Stimulated activated naive CD8-positive, alpha-beta T cell treated with anti-CD3 and anti-CD28 coated beads, Interleukin-15, Interleukin-2, amounts not matched to agents 100 U/mL and 50 U/mL, for 24 hours (primary cell): ENCODE measurements around the gene HUNK.
"Not testable (repeated sequence)": the region's sequence is repeated elsewhere in the genome, so short reads cannot be mapped to it uniquely, and the experiment has no call there.

Experiments used
- ATAC-seq: fragments of 150-1000 bp; cut with Tn5 transposase; one replicate; pipeline ENCODE4 v1.10.0; 2021
- DNase-seq: peaks from one replicate; pipeline ENCODE4 v3.0.0; 2021

The HUNK gene

DNA sequence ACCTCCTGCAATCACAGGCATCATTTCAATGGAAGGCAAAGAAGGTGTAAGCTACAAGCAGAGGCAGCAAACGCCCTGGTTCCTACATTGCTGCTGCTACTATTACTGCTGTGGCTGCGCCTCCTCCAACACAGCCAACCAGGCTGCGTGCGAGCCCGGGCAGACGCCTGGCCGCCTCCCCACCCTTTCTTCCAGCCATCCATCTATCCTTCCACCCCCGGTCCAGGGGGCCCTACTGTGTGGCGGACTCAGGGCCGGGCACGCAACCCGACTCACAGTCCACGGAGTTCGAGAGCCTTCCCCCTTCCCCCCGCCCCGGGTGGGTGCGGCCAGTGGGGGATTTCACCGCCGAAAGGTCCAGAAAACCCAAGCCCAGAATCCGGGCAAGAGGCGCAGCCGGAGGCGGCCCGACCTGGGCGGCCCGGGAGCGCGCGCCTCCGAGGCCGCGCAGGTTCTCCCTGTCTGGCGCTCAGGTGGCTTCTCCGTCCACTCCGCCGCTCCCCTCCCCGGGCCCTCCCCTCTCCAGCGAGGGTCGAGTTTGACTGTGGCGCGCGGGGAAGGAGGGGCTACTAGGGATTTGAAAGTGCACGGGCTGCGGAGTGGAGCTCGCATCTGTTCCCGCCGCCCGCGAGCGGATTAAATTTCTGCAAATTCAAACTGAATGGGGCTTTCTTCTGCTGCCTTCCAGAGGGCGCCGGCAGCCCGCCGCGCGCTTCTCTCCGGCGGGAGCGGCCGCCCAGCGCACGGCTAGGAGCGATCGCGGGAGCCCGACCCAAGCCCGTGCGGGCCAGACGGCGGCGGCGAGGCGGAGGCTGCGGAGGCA is at the start of gene HUNK:
TSS of gene HUNK (plus strand) at position 569 of the 823 bp plus-strand sequence. CDS start 655 bp downstream, outside the sequence.
- ATAC-seq, result peak; percentile 53
- DNase-seq, result peak; percentile 22

DNA sequence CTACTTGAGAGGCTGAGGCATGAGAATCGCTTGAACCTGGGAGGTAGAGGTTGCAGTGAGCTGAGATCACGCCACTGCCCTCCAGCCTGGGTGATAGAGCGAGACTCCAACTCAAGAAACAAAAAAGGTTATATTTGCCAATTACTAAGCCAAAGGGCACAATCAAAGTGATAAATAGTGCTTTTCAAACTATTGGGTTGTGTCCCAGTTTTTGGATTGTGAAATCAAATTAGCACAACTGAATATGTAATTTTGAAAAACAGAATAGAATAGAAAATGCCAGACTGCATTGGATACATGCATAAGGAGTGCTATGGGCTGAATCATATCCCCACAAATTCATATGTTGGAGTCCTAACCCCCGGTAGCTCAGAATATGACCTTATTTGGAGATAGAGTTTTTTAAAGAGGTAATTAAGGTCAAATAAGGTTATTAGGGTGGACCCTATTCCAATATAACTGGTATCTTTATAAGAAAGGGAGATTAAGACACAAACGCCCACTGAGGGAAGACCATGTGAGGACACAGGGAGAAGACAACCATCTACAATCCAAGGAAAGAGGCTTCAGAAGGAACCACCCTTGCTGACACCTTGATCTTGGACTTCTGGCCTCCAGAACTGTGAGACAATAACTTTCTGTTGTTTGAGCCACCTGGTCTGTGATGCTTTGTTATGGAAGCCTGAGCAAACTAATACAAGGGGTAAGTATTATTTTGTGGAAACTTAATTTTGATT is 42.9 kb upstream of the HUNK start:
- ATAC-seq, result no peak
- DNase-seq, result no peak

DNA sequence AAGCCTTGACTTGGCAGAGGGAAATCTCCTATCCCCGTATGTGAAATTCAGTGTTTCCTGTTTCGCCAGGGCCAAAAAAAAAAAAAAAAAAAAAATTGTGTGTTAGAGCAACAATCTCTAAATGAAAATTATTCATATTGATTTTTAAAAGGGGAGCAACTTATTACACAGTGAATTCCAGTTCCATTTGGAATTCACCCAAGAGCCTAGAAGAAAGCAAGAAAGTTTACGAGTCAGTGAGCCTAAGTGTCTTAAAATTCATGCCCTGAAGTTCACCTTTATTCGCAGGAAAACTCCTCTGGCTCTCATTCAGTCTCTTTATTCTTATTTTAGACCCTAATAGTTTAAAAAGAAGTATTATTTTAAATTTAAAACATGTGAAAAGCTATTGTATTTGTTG is 42.1 kb upstream of the HUNK start:
- DNase-seq (no peak), ATAC-seq (no peak)

DNA sequence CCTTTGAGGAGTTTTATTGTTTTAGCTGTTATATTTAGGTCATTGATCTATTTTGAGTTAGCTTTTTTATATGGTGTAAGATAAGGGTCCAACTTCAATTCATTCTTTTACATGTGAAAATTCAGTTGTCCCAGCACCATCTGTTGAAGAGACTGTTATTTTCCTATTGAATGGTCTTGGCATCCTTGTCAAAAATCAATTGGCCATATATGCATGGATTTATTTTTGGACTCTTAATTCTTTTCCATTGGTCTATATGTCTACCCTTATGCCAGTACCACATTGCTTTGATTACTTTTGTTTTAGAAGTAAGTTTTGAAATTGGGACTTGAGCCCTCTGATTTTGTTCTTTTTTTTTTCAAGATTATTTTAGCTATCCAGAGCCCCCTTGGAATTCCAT is 35.8 kb upstream of the HUNK start:
- no peak for DNase-seq
- no peak for ATAC-seq

DNA sequence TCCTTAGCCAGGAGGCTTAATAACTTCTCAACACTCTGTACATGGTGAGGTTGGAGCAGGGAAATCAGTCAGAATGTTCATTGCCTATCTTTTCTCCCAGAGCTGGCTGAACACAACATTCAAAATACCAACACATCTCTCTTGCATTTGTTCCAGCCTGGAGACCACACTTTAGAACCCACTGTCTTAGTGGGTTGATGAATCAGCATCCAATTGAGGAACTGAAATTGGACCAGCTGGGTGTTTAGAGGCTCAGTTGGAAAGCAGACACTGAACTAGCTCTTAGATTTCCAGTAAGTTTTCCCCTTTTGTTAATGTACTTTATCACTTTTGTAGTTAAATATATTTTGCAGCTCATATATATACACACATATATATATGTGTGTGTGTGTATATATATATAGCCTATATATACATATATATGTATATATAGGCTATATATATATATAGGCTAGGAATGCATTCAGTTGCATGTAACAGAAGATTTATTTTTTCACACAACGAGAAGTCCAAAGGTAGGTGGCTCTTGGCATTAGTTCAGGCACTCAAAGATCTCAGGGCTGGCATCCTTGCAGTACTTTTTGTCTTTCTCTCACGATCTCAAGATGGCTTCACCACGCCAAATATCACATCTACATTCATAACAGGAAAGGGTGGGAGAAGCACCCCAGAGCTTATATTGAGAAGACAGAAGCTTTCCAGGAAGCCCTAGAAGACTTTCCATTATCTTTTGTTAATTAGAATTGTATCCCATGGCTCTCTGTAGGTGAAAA is 35.0 kb upstream of the HUNK start:
- ATAC-seq (no peak), DNase-seq (no peak)

DNA sequence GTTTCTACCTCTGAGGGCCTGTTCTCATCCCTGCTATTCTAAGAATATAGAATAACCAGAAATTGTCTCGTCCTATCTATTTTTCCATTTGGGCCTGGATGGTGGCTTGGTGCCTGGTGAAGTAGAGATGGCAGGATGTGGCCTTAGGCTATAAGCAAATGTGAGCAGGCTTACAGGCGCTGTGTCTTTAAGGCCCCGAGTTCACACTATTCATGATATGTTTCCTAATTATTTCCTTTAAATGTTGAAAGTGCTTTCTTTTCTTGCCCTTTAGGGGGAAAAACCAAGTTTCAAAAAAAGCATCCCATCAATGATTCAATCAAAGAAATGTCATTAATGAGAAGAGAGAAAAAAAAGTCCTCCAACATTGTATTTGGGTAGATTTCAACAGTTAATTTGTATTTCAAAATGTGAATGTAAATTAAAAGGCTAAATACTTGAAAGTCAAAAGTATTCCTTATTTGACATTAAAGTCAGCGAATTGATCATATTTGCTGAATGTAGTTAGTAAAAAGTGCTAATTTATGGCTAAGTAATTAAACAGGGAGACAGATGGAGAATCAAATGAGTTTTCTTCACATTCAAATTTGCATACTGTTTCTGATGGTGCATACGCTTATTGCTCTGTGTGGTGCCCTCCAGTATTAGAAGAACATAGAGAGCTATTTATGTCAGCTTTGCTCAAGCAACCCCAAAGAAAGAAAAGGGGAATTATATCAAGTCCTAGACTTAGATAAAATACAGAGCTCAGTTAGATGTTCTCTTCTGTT is 34.0 kb upstream of the HUNK start:
- no peak for DNase-seq
- no peak for ATAC-seq

DNA sequence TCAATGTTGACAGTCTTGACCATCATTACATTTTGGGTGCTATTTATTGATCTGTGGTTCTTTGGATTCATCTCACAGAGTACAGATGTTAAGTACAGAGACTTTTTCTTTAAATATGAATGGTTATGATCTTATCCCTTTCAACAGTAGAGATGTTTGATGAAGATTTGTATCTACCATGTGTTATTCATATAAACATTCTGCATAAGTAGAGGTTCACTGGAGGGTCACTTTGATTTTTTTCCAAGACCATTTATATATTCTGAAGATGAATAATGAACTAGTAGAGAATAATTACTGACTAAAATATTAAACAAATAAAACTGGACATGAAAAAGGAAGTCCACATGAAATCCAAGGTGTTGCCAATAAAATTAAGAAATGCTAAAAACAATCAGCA is 28.6 kb upstream of the HUNK start:
- ATAC-seq, result no peak
- no peak for DNase-seq

DNA sequence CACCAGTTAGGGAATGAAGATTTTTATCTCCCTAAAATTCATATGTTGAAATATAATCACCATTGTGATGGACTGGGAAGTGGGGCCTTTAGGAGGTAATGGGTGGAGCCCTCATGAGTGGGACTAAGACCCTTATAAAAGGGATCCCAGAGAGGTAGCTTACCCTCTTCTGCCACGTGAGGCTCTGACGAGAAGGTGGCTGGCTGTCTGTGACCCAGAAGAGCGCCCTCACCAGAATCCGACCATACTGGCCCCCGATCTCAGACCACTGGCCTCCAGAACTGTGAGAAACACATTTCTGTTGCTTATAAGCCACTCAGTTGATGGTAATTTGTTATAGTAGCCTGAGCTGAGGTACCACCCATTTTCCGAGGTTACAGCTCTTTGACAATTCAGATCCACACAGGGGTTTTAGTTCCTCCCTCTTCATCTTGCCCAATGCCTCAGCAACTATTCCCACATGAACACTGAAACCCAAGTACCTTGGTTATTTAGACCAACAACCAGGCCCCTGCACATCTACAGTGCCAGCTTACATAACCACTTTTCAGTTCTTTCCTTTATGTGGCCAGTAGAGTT is 27.6 kb upstream of the HUNK start:
- ATAC-seq (no peak), DNase-seq (no peak)

DNA sequence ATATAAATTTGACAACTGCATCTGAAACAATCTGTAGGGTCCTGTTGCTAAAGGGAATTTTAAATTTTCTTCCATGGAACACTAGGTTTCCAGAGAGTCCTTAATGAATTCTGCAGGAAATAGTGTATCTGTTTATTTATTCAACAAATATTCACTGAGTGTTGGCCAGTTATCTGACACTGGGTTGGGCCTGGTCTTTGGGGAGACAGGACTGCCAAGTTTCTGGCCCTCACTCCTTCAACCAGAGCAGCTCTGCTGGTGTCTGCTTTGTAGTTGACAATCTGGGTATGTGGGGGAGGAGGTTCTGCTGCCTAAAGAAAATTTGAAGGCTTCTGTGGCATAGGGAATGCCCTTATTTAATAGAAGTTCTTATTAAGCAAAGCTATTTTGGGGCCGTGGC is 26.1 kb upstream of the HUNK start:
- ATAC-seq (no peak), DNase-seq (no peak)

DNA sequence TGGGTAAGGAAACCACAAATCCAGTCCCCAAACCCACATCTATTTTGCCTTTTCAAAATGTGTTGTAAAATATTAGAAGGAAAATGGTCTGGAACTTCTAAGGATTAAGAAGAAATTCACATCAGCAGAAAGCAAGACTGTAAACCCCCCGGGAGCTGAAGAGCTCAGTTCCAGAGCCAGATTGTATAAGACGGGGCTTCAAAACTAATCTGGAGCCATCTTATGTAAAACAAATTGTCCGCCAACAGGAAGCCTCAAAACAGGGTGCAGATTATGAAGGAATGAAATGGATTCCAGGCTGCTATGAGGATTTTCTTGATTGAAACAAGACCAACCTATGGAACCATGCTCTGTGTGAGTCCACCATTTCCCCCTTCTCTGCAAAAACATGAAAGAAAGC is 25.1 kb upstream of the HUNK start:
- DNase-seq (no peak), ATAC-seq (no peak)

DNA sequence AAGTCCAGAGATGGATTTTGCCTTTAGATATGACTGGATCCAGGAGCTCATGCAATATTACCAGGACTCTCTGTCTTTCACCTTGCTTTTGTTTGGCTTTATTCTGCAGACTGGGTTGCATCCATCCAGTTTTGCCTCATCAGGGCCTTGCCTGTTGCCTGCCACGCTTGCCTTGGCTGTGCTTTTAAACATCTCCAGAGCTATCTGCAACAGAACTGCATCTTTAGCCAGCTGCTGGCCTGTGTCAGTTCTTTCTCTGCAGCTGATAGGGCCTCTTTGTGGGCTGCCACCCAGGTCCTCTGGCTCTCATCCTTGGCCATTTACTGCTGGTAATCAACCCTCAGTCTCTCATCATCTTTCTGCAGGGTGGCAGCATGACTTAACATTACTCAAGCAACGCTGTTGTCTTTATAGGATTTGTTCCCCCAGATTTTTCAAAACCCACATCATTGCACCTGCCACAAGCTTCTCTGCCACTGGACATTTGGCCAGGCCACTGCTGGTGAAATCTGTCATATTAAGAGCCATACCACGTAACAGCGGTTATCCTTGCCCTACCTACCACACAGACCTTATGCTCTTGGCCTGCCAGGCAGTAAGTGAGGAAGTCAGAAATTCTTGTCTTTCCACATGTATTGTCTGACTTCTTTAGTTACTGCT is 24.4 kb upstream of the HUNK start:
- ATAC-seq (no peak), DNase-seq (no peak)

DNA sequence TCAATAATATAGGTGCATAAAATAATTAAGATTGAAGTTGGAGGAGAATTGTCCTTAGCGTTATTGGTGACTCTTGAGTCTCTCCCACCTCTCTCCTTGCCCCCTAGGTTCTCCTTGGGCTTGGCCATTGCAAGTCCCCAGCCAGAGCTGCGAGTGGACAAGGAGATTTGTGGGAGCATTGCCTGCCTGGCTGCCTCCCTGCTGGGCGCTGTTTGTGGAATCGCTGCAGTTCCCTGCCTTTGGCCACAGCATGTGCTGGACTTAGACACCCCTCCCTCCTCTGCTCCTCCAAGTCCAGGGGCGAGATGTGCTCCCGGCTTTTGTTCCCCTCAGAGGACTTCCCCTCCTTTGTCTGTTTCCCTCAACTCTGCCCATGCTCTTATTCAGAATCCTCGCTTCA is 21.9 kb upstream of the HUNK start:
- no peak for DNase-seq
- no peak for ATAC-seq

DNA sequence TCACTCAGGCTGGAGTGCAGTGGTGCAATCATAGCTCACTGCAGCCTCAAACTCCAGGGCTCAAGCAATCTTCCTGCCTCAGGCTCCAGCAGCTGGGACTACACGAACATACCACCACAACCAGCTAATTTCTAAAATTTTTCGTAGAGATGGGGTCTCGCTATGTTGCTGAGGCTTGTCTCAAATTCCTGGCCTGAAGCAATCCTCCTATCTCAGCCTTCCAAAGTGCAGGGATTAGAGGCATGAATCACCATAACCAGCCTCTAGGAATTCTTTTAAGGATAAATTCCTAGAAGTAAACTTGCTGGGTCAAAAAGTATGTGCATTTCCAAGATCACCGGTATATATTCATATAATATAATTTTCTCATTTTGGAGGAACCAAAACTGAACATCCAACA is 17.6 kb upstream of the HUNK start:
- DNase-seq, result no peak

DNA sequence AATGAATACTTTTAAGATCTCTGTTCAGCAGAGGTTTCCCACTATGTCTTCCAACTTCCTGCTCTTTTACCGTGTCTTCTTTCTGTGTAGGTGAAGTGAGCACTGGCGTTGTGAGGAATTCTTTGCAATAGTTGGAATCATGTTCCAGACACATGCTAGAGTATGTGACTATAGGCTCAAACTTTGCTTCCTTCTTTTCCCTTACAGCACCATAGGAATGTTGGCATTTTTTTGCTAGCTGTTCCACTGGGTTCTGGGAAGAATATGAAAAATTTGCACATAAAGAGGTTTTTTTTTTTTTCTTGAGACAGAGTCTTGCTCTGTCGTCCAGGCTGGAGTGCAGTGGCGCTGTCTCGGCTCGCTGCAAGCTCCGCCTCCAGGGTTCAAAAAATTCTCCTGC is 15.7 kb upstream of the HUNK start:
- DNase-seq (no peak), ATAC-seq (no peak)

More for the DNA sequence above, 17.6 kb upstream of the HUNK start:
- no peak for ATAC-seq

DNA sequence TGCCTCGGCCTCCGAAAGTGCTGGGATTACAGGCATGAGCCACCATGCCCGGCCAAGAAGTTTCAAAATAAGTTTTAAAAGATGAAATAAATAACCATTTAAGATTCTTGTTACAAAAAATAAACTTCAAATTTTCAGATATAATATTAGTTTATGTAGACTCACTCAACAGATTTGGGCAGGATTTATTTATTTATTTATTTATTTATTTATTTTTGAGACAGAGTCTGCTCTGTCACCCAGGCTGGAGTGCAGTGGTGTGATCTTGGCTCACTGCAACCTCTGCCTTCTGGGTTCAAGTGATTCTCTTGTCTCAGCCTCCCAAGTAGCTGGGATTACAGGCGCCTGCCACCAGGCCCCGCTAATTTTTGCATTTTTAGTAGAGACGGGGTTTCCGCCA is 15.2 kb upstream of the HUNK start:
- not testable (repeated sequence) for DNase-seq, ATAC-seq

DNA sequence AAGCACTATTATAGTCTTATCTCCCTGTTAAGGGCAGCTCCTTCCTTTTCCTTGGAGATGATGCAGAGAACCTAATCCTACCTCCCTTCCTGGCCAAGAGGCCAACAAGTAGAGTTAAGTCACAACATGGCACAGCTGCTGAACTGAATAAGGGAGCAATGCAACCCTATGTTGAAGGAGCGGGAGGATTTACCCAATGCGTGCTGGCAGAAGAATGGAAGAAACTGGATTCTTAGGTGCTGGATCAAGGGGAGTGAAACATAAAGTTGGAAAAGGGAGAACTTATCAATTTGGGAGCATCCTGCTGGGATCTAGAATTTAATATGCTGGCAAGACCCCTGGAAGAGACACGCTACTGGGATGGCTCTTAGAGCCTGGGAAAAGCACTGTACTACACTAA is 12.0 kb upstream of the HUNK start:
- no peak for ATAC-seq
- no peak for DNase-seq

DNA sequence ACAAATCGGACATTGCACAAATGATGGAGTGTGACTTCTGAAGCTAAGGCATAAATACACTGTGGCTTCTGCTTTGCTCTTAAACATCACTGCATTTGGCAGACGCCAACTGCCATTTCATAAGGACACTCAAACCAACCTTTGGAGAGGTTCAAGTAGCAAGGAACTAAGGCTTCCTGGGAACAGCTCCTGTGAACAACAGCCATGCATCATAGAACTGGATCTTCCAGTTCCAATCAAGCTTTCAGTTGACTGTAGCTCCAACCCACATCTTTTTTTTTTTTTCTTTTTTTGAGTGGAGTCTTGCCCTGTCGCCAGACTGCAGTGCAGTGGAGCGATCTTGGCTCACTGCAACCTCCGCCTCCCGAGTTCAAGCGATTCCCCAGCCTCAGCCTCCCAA is 10.7 kb upstream of the HUNK start:
- no peak for DNase-seq
- ATAC-seq, result no peak

DNA sequence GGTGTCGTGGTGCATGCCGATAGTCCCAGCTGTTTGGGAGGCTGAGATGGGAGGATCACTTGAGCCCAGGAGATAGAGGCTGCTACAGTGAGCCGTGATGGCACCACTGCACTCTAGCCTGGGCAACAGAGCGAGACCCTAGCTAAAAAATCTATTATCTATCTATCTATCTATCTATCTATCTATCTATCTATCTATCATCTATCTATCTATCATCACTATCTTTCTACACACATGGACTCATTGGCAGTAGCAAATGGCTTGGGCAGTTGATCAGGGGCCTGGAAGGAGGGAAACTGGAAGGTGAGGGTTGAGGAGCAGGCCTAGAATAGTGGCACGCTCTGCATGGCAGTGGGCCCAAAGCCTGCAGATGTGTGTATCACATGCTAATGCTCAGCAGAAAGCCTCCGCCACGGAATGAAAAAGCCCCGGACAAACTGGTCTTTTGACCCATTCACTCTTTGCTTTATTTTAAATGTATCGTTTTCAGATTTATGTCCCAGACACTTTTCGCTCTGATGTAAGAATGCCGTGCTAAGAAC is 7.3 kb upstream of the HUNK start:
- DNase-seq (no peak), ATAC-seq (no peak)

DNA sequence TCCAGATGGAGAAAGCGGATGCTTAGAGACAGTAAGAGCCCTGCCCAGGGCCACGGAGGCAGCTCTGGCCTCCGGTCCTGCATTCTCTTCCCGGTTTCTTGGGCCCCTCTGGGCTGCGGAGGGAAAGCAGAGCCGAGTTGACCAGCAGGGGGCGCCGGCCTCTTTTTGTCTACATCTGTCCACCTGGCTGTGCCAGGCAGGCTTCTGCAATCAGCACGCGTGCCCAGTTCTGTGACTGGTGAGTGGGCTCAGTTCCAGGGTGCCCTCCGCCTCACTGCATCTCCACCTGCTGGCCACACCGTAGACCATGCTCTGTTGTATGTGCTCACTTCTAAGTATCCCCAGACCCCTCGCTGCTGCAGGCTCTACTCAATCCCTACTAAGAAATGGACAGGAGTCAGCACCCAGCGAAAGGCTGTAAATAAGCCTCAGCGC is 6.7 kb upstream of the HUNK start:
- ATAC-seq, result peak; percentile 84
- DNase-seq, result peak; percentile 84

DNA sequence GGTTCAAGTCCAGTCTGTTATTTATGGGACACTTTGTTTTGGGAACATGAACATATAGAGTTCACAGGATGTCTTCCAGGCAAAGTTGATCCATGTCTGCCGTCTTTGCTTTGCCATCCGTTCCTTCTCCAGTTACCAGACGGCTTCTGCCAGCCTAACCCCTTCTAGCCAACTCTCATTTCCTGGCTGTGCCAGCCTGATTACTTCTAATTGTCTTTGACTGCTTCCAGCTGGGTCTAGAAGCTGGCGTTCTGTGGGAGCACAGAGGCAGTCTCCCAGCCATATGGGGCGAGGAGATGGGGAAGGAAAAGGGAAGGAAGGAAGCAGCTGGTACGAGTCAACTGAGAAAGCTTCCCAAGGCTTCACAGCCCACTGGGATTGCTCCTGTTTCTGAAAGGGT is 3.1 kb upstream of the HUNK start:
- no peak for ATAC-seq
- DNase-seq, result no peak
